CD4-positive, alpha-beta T cell treated with Interleukin-10 for 1 hour (primary cell): ENCODE measurements around the gene EGFL7.

ENCODE experiments used
- DNase-seq: peaks from one replicate; pipeline ENCODE4 v3.0.0-alpha.2; 2020

Gene EGFL7

DNA sequence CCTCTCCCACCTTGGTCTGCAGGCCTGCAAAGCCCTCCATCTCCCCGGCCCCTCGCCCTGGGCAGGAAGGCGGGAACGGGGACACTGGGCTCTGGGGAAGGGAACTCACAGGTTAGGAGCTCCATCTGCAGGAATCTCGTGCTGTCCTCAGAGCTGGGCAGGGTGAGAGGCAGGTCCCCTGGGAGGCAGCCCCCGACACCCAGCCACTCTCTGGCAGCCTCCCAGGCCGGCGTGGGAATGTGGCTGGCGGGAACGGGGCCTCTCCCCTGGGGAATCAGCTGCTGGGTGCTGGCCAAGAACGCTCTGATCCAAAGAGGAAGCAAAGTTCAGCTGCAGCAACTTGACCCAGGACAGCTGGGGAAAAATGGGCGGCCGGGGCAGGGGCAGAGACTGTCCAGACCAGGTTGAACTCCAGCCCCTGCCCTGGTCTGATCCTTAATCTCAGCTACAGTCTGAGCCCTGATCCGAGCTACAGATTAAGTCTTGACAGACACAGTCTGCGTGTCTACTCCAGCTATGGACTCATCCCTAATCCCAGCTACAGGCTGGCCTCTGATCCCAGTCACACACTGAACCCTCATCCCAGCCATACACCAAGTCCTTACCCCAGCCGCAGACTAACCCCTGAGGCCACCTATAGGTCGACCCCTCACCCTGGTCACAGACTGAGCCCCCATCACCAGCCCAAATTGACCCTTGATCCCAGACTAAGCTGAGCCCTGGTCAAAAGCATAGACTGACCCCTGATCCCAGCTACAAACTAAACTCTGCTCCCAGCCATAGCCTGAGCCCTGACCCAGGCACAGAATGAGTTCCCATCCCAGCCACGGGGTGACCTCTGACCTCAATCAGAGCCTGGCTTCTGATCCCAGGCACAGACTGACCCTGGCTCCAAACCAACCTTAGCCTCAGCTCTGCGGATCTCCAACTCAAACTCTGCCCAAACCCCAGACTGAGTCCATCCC lies 37.3 kb upstream of the EGFL7 start:
- no peak for DNase-seq

- no peak for DNase-seq
These were observed 36.5 kb upstream of the EGFL7 start for GRCh38 chr9:136626066-136626725.

DNA sequence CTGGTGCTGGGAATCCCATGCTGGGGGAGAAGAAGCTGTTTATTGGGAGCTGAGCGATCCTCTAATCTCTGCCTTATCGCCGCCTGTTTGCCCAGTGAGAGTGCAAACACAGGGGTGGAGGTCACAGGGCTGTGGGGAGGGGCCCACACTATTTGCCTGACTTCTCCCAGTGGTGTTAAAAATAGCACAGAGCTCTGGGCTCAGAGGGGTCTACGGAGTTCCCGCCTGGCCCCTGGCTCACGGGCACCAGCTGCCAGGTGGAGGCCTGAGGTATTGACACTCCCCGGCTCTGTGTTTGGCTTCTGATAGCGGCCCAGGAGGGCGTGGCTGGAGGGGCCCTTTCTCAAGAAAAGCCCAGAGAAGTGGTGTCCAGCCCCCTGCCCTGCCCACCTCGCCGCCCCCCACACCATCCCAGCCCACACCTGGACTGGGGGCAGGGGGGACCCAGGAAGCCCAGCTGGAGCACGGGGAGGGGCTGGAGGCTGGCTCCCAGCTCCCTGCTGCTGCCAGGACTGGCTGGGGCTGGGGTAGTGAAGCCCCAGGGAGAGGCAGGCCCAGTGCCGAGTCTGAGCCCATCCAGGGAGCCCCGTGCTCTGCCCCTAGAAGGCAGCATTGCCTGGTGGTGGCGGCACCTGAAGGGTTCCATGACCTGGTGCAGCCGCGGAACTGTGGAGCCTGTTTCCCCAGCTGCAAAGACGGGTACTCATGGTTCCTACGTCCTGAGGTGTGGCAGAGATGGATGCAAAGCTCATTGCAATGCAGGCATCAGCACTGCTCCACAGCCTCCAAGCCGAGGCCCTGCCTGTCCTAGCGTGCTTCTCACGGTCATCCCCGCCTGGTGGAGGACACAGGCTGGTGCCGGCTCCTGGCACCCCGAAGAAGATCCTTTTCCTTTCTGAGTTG lies 35.7 kb upstream of the EGFL7 start:
- no peak for DNase-seq

- DNase-seq = no peak
These were observed 35.0 kb upstream of the EGFL7 start for GRCh38 chr9:136627703-136628102.

GRCh38 chr9:136628268-136628667 lies 34.4 kb upstream of the EGFL7 start:
- no peak for DNase-seq

GRCh38 chr9:136629001-136629878 lies 33.5 kb upstream of the EGFL7 start:
- DNase-seq = no peak

DNA sequence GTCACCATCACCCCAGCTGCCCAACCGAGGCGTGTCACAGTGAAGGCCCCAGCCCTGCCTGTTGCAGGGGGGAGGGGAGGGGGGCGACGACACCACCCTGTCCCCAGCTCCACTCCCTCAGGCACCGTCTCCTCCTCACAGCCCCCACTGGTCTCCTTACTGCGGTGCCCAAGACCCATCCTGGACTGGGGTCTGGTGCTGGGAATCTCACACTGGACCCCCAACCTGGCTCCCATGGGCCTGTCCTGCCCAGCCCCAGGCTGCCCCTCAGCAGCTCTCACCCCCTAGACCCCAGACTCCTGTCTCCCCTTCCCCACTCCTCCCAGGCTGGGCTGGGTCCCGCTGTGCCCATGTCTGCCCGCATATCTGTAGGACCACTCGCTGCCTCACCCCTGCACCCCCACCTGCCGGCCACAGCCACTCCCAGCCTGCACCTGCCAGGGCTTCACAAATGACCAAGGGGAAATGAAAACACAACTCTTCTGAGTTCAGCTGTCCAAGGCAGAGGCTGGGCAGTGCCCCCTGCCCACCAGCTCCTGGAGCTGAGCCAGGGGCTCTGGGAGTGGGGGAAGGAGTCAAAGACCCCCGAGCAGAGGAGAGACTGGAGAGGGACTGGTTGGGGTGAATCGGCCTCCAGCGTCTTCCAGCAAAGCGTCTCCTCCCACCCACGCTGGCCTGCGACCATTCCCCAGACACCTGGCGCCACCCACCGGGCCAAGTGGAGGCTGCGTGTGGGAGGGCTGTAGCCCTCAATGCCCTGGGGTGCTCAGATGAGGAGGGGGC lies 32.6 kb upstream of the EGFL7 start:
- DNase-seq = peak; percentile 66

DNA sequence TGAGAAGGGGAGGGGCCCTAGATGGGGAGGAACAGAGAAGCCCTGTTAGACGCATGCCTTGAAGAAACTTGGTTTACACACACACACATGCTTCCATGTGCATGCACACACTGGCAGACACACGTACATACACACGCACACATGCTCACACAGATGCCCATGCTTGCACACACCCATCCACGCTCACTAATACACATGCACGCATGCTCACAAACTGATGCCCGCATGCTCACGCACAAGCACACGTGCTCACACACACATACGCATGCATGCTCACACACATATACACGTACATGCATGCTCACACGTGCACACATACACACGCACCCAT lies 32.1 kb upstream of the EGFL7 start:
- DNase-seq = no peak

DNA sequence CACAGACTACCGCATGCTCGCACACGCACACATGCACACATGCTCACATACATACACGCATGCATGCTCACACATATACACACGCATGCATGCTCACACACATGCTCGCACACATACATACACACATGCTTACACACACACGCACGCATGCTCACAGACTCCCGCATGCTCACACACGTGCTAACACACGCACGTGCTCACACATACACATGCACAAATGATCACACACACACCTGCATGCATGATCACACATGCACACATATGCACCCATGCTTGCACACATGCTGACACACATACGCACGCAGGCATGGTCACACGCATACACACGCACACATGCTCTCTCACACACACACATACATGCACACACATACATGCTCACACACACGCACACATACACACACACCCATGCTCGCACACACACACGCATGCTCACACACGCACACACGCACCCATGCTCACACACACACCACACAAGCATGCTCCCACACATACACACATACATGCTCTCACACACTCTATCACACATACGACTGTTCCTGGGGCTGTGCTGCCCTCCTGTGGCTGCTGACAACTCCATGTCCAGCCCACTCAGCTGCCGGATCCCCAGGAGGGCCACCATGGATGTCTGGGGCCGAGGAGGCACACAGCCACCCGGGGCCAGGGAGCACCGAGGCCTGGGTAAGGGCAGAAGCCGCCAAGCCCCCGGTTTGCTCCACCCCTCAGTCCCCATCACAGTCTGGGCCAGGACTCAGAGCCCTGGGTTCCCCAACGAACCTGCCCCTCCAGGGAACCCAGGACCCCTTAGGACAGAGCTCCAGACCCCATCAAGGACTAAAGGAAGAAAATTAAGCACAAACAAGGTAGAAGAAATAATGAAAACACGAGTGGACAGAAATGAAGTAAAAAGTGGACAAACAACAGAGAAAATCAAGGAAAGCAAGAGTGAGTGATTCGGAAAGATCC lies 31.4 kb upstream of the EGFL7 start:
- DNase-seq = peak; percentile 87

DNA sequence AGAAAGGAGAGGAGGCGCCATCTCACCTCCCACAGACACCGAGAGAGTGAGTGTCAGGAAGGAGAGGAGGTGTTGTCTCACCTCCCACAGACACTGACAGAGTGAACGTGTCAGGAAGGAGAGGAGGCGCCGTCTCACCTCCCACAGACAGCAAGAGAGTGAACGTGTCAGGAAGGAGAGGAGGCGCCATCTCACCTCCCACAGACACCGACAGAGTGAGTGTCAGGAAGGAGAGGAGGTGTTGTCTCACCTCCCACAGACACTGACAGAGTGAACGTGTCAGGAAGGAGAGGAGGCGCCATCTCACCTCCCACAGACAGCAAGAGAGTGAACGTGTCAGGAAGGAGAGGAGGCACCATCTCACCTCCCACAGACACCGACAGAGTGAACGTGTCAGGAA lies 30.6 kb upstream of the EGFL7 start:
- DNase-seq = peak; percentile 45

DNA sequence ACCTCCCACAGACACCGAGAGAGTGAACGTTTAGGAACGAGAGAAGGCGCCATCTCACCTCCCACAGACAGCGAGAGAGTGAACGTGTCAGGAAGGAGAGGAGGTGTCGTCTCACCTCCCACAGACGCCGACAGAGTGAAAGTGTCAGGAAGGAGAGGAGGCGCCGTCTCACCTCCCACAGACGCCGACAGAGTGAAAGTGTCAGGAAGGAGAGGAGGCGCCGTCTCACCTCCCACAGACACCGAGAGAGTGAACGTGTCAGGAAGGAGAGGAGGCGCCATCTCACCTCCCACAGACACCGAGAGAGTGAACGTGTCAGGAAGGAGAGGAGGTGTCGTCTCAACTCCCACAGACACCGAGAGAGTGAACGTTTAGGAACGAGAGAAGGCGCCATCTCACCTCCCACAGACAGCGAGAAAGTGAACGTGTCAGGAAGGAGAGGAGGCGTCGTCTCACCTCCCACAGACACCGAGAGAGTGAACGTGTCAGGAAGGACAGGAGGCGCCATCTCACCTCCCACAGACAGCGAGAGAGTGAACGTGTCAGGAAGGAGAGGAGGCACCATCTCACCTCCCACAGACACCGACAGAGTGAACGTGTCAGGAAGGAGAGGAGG lies 30.1 kb upstream of the EGFL7 start:
- peak; percentile 31 for DNase-seq

DNA sequence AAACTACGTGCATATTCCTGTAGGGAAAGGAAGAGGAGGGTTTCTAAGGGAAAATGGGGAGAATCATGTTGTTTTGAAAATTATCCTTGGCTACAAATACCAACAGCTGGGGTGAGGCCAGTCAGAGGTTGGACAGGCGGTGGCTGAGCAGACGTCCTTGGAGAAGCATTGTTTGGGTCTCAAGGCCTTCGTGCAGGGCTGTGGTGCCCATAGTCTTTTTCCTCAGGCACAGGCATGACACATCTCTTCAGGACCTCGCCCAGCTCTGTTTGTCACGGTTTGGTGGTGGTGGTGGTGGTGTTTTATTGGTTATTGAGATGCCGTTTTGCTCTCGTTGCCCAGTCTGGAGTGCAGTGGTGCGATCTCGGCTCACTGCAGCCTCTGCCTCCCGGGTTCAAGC lies 27.8 kb upstream of the EGFL7 start:
- no peak for DNase-seq

DNA sequence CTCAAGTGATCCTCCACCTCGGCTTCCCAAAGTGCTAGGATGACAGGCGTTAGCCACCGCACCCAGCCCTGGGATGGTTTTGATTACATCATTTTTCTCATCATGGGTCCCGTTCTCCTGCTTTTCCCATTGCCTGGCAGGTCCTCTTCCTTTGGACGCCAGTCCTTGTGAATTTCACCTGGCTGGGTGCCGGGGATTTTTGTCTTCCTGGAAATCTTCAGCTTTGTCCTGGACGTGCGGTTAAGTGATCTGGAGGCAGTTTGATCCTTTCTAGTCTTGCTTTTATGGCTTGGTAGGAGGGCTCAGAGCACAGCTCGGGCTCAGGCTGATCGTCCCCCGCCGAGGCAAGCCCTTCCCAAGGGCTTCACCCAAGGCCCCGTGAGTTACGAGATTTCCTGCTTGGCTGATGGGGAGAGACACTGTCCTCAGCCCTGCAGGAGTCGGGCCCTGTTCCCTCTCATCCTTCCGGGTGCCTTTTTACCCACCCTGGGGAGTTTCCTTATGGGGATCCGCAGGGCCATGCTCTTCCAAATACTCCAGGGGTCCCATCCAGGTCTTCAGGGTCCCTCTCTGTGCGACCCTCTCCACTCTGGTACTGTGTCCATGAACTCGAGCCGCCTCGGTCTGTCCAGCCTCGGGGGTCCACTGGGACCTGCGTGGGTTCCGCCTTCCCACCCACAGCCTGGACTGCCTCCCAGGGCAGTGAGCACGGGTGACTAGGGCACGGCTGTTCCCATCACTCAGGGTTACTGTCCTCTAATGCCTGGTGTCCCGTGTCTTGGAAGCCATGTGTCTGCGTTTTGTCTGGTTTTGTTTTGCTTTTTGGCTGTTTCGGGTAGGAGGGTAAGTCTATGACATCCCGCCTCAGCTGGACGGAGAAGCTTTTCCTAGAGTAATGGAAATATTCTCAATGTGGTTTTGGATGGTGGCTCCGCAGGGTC lies 22.3 kb upstream of the EGFL7 start:
- DNase-seq = no peak

DNA sequence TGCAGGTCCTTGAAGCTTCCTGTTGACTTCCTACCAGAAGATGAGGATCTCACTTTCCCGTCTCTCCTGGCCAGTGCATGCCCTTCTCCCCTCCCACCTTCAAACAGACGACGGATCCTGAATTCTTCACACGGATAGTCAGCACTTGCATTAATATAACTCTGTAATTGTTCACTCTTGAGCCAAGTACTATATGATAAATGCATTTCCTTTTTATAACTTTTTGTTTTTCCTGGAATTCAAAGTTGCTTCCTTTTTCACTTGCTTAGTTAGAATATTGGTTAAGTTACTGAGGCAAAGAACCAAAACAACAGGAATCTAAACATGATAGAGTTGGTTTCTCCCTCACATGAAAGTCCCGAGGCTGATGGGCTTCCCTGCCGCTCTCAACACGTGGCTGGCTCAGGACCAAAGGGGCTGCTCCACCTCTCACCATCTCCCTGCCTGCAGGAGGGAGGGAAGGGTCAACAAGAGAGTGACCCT lies 20.2 kb upstream of the EGFL7 start:
- no peak for DNase-seq

- DNase-seq = no peak
These were observed 18.9 kb upstream of the EGFL7 start for GRCh38 chr9:136643596-136644342.

- no peak for DNase-seq
These were observed 18.4 kb upstream of the EGFL7 start for GRCh38 chr9:136644343-136644592.

GRCh38 chr9:136644593-136645351 lies 17.9 kb upstream of the EGFL7 start:
- peak; percentile 75 for DNase-seq
